ENCODE measurements around the gene RYR3.
"Not testable (repeated sequence)": the region's sequence is repeated elsewhere in the genome, so short reads cannot be mapped to it uniquely, and the experiment has no call there.

GRCh38 chr15:33598382-33598781 lies 287.6 kb downstream of the RYR3 start:
- not testable (repeated sequence) for TF ChIP-seq CTCF (conservative IDR thresholded peaks at IDR 0.05; ENCODE audit: low read length); EZH2phosphoT487 (IDR thresholded peaks at IDR 0.05; ENCODE audit: borderline replicate concordance)
